T-helper 22 cell (primary cell): Measurements from ENCODE around the gene VWA3B.
"Not testable (repeated sequence)": the region's sequence is repeated elsewhere in the genome, so short reads cannot be mapped to it uniquely, and the experiment has no call there.

Experiments used
- DNase-seq: peaks from one replicate; pipeline ENCODE4 v3.0.0-alpha.2; 2020; ENCODE audit warnings: low read depth

Gene VWA3B

DNA sequence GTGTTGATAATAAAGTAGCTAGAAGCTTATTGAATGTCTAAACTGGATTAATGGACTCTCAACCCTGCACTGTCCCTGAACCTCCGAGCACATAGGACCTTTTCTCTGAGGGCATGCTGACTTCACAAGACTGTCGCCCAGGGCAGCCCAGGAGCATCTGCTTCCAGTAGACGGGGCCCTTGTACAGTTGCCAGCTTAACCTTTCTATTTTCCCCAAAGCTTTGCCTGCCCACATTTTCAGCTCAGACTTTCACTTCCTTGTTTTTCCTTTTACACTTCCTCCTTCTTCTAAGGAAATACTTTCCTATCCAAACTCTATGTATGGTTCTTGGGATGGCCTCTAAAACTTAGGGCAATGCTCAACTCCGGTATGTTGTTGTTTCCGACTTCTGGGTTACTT, 1.3 kb downstream of the VWA3B start:
- DNase-seq: no peak

DNA sequence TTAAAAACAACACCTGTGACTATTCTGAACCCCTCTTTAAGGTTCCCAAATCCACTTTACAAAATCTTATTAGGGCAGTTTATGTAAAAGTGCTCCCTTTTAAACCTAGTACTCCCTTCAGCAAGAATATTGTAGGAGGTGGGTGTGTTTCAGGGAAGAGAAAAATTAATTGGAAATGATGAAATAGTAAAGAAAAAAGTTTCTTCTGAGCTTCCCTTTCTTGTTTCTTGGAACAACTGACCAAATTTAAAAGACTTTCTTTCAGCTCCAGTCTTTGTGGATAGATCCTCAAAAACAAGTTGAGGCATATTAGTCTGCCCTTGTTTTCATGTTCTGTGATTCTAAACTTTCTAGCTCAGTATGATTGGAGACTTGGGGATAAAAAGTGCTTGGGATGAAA, 3.0 kb downstream of the VWA3B start:
- DNase-seq: no peak

DNA sequence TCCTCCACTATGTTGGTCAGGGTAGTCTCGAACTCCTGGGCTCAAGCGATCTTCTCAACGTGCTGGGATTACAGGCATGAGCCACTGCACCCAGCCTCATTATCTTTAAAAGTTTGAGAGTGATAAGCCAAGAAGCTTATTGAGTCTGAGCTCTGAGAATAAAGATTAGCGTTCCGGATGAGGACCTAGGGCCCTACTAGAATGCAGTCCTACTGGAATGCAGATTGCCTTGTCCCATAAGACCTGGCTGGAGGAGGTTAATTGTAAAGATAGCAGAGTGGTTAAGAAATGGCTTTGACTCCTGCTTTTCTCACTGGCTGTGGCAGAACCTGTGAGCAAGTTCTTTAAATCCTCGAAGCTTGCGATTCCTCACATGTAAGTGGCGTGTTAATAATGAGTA, 4.0 kb downstream of the VWA3B start:
- no peak for DNase-seq

DNA sequence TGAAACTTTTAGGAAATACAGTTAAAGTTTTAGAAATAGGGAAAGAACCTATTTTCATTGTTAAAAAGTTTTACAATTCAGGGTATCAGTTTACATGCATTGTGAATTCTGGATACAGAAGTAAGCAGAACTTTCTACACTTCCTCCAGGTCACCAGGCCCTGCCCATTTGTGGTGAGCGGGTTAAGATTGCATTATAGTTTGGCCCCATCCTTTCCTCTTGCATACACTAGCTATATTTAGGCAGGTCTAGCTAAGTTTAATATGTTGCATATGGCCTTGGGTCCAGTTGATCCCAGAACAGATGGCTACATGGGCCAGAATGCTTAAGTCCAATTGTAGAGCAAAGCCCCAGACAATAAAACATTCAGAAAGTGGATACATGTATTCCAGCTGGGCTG, 4.8 kb downstream of the VWA3B start:
- no peak for DNase-seq

DNA sequence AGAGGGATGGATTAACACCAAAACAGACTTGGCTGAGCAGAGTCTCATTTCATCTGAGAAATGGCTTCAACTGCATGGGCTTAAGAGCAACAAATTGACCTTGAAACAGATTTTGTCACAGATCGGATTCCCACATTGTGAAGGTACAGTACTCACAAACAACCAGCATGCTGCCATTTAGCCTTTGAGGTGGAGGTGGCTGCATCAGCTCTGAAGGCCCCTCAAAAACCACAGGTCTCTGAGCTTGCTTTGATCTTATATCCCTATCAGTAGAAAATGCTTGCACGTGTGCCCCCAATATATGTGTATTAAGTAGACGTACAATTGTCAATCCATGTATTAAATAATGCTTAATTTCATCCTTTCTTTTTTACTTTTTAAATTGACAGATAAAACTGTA, 6.2 kb downstream of the VWA3B start:
- DNase-seq: no peak

DNA sequence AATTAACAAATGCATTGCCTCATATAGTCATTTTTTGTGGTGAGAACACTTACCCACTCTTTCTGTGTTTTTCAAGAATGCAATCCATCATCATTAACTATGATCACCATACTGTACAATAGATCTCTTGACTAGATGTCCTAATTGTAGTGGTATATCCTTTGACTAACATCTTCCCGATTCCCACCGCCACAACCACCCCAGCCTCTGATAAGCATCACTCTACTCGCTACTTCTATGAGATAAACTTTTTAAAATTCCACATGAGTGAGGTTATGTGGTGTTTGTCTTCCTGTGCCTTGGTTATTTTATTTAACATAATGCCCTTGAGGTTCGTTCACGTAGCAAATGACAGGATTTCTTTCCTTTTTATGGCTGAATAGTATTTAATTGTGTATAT, 6.6 kb downstream of the VWA3B start:
- DNase-seq: no peak

DNA sequence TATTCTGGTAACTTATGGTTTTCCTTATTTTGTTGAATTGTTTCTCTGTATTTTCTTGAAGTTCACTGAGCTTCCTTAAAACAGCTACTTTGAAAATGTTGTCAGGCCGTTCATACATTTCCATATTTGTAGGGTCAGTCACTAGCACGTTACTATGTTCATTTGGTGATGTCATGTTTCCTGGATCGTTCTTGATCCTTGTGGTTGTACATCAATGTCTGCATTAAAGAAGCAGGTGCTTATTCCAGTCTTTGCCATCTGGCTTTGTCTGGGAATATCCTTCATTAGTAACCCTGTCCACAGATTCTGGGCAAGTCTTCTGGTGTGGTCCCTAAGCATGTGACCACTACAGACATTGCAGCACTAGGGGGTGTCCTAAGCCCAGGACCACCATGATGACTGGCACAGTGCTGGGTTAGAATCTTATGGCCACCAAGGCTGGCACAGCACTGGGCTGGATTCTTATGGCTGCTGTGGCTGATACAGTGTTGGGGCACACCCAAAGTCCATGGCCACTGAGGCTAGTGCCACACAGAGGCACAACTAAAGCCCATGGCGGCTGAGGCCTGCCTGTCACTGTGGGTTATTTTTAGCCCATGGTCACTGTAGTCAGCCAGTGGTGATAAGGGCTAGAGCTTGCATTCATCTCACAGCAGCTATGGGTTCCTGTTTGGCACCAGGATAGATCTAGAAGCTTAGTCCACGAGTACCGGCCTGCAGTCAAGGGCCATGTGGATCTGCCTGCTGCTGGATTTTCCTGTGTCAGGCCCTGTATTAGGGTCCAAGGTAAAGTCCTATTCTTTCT, 13.2 kb downstream of the VWA3B start:
- no peak for DNase-seq

DNA sequence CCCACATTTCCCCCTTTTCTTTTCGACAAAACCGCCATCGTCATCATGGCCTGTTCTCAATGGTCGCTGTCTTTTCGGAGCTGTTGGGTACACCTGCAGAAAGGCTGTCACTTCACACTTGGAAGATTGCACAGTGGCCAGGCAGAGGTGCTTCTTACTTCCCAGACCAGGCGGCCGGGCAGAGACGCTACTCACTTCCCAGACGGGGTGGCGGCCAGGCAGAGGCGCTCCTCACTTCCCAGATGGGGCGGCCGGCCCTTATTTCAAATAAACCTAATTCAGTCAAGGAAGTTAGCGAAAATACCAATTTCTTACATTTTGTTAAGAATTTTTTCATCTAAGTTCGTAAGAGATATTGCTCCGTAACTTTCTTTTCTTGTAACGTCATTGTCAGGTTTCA, 15.3 kb downstream of the VWA3B start:
- DNase-seq: not testable (repeated sequence)

DNA sequence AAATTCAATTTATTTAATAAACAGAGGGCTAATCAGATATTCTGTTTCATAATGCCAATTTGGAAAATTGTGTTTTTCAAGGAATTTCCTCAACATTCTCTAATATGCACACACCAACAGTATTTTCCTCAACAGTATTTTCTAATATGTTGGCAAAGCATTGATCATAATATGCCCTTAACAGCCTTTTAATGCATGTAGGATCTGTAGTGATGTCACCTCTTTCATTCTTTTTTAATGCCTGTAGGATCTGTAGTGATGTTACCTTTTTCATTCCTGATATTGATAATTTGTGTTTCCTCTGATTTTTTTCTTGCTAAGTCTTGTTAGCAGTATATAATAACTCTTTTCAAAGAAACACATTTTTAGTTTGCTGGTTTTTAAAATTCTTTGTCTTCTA, 15.9 kb downstream of the VWA3B start:
- no peak for DNase-seq

DNA sequence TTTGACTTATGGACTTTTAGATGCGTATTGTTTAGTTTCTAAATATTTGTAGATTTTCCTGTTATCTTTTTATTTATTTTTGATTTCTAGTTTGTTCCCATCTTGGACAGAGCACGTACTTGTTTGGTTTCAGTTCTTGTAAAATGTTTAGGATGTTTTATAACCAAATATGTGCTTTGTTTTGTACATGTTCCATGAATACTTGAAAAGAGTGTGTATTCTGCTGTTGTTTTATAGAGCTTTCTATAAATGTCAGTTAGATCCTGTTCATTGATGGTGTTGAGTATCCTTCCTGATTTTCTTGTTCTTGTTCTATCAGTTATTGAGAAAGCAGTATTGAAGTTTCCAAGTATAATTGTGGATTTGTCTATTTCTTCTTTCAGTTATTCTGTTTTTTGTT, 21.1 kb downstream of the VWA3B start:
- DNase-seq: no peak

DNA sequence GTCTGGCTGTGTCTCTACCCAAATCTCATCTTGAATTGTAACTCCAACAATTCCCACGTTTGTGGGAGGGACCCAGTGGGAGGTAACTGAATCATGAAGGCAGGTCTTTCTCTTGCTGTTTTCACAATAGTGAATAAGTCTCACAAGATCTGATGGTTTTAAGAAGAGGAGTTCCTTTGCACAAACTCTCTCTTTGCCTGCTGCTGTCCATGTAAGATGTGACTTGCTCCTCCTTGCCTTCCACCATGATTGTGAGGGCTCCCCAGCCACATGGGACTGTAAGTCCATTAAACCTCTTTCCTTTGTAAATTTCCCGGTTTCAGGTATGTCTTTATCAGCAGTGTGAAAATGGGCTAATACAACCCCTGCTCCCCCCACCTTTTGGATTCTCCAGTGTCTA, 23.8 kb downstream of the VWA3B start:
- no peak for DNase-seq

DNA sequence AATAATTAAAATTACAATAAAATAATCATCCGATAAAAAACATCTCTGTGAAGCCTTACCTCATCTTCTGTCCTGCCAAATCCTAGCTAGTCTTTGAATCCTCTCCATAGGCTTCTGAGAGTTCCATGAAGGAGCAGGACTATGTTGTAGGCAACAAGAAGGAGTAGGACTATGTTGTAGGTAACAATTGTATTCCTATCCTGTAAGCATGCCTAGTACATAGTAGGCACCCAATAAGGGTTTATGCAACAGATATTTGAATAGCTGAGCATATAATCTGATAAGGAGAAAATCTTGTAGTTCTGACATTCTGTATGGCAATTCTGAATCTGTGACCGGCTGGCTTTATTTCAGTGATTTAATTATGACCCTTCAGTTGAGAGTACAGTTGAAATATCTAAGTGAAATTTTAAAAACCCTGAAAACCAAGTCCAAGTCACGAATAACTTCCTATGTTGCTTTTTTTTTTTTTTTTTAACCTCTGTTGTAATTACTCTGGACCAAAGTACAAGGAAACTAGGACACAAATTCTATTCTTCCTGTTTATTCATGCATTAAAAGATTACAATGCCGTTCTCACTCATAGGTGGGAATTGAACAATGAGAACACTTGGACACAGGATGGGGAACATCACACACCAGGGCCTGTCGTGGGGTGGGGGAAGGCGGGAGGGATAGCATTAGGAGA, 27.8 kb downstream of the VWA3B start:
- no peak for DNase-seq

DNA sequence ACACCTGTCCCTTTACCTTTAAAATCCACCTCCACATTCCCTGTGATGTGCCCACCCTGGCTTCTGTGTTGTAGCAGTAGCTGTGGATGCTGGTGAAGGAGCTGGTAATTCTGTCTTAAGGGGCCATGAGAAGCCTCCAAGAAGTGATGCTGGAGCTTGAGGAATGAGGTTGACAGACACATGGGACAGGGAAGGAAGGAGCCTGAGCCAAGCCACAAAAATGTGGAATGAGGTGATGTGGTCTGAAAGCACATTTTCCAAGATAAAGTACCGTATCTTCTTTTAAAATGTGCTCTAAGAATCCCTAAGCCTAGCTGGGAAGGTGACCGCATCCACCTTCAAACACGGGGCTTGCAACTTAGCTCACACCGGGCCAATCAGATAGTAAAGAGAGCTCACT, 31.2 kb downstream of the VWA3B start:
- DNase-seq: no peak

DNA sequence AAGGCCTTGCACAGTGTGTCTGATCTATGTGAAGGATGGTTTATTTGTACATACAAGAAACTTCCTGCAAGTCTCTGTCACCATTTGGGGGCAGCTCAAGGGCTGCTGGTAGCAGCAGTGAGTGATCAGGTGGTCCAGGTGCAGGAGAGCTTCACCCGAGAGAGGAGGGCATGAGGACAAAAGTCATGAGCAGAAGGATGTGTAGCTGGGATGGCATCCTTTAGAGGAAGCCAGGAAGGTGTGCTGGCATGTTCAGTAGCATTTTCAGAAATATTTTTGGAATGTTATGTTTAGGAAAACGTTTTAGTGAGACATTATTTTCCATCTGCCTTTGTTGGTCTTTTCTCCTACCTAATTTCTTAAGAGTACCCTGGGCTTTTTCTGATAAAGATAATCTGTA, 31.9 kb downstream of the VWA3B start:
- DNase-seq: no peak

DNA sequence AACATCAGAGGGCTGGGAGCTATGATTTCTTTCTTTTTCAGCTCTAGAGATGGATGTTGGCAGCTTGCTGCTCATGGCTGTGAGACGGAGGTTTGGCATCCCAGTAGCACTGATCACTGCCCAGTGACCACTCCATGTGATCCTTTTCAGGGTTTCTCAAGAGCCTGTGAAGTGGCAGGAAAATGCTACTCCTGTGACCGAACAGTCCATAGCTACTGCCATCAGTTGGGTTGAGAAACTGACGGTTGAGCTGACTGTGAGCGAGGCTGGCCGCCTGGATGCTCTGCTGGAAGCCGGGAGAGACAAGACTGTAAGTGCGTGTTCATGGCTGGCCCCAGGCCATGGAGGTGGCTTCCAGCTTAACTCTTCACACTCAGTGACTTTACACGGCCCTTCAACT, 34.2 kb downstream of the VWA3B start:
- no peak for DNase-seq

DNA sequence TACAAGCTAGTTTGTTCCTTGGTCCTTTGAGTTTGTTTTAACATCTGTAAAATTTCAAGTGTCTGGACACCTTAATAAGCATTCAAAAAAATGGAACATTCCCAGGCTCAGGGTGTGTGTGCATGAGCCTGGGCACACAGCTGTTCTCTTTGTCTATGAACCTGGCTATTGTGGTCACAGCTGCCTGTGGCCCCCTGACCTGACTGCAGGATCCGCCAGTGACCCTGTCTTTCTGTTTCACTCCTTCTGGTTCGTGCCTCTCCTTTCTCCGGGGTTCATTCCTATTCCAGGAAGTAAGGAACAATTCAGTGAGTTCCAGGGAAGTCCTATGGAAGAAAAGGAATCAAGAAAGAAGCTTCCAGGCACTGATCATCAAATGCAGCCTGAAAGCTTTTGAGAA, 35.6 kb downstream of the VWA3B start:
- no peak for DNase-seq

DNA sequence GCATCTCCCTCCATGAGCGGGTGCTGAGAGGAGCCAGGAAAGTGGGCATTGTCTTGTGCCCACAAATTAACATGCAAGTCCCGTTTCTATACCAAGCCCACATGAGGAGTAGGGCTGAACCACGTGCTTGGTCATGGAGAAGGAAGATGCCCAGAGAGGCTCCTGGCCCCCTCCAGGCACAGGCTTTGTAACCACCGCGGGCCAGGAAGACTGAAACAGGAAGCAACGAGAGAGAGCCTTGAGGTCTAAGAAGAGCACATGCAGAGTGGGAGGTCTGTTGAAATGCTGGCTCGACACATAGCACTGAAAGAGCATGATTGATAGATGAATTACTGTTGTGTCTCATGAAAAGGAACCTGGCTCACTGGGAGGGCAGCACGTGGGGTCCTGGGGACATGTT, 36.3 kb downstream of the VWA3B start:
- DNase-seq: no peak

DNA sequence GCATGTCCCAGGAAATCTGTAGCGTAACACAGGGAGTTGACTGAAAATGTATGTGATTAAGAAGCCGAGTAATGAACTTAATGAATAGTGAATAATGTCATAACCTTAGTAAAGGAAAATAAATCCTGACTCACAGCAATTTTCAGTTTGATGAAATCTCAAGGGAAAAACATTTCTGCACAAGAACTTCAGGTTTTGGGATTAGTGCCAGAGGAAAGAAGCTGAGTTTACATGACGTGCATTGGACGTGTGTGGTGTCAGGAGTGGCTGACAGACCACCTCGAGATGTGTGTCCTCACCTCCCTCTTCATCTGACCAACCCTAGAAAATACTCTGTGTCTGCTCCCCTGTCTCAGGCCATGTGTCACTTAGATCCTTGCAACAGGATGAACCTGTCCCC, 39.1 kb downstream of the VWA3B start:
- DNase-seq: no peak

DNA sequence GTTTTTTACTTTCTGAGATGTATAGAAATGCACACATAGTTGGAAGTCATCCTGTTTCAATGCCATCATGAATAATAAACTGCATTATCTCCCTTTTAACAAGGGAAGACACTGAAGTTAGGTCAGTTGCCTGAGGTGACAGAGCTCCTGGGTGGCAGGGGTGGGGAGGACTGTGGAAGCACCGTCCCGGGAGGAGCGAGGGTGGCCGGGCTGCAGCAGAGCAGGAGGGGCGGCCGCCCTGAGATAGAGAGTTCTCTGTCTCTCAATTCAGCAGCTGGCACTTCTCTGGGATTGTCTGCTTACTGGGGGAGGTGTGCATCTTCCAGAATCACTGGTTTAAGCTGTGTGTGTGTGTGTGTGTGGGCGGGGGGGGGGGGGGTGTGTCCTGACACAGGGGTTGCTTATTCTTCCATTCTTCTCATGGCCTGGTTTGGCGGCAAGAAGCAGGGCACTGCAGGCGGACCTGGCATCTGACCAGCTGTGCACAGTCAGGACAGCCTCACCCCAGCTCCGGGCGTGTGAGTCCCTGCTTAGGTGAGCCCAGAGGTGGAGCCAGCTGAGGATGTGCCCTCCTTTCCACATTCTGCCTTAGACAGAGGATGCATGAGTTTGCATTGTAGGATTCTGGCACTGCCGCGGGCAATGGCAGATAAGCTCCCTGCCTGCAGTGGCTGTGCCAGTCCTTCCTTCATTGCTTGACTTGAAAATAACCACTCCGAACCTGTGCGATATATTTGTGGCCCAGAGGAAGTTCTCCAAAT, 40.4 kb downstream of the VWA3B start:
- no peak for DNase-seq

DNA sequence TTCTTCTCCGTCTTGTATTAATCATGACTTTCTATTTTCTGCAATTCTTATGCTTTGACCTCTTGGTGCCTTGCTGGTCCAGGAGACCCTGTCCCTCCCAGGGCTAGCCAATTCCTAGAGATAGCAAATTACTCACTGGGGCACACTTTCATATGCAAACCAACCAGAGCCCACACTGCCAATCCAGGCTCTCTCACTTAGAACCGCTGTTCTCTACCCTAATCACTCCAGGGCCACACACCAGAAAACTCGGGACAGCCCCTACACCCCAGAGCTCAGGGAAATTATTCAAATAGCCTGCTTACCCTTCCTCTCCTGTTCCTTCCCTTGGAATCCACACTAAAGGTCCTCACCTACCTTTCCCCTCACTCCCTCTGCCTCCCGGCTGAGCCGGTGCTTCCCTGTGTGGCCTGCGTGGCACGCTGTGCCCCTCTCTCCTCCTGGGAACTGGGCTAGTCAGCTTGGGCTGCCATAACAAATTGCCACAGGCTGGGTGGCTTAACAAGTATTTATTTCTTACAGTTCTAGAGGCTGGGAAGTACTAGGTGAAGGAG, 41.7 kb downstream of the VWA3B start:
- no peak for DNase-seq

DNA sequence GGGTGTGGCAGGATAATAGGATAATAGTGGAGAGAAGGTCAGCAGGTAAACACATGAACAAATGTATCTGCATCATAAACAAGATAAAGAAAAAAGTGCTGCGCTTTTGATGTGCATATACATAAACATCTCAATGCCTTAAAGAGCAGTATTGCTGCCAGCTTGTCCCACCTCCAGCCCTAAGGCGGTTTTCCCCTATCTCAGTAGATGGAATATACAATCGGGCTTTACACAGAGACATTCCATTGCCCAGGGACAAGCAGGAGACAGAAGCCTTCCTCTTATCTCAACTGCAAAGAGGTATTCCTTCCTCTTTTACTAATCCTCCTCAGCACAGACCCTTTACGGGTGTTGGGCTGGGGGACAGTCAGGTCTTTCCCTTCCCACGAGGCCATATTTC, 43.1 kb downstream of the VWA3B start:
- DNase-seq: not testable (repeated sequence)

DNA sequence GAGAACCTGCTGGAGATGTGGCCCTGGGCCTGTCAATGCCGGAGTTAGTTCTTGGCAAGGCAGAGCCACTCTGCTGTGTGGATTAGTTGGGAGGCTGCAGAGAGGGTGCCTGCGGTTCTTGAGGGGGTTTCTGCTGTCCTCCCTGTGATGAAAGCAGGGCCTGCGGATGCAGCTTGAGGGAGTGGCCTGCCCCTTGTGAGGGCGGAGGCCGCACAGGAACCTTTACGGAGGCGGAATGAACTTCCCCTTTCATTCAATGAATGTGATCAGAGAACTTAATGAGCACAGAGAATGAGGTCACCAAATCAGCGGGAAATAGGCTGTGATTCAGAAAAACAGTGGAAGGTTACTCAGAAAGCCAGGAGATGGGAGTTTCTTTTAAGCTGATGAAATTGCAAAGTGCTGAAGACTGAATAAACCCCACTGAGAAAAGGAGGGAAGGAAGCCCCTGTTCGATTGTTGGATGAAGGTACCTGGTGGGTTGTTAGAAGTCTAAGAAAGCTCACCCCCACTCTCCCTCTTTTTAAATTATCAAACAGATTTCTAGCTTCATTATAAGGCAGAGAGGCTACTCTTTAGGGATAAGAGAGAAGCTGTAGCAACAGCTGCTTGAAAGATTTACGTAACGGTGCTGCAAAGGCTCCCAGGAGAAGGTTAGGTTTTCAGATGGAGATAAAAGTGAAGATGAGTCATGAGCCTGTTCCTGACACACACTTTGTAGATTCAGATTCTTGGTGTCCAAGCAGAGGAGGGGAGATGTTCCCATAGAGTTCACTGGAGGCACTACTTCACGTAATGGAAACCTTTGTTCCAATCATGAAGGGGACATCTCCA, 47.4 kb downstream of the VWA3B start:
- DNase-seq: no peak
